ENCODE data around the gene PRKCB. TPM values are rescaled to one million over a fixed set of nuclear protein-coding genes. Genes with fewer than 3 reads are reported as not detected.

Gene PRKCB
- total RNA-seq, 2 experiments from 2014 or later: 77.8 to 81.0 TPM

DNA sequence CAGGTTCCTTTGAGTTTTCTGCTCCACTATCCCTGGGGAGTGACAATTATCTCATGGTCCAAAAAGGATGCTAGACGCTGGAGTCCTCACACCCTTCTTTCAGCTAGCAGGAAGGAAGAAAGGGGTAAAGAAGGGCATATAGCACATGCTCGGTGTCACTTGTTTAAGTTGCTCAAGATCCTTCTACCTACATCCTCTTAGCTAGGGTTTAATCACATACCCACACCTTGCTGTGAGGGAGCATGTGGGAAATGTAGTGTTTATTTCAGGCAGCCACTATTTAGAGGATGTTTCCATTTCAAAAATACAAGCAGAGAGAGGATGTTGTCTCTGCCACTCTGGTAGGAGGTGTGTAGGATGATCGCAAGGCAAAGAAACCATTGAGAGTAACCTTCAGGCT lies 4.5 kb downstream of the PRKCB start:
- ChIA-PET POLR2A (no interaction called here), CTCF (interaction anchor here (0.9 to 2.9 kb wide), 3 partner anchors 20 to 36 kb away, joined by 3 to 9 read pairs (median 3); no protein-coding TSS in a partner anchor)
- H3K4me1 Mint-ChIP-seq: peaks cover 67% of the 10 kb centered on the region
- H3K4me3 Mint-ChIP-seq: no peak overlapping the region
- H3K9me3 Mint-ChIP-seq: no peaks in the 10 kb centered on the region
- H3K36me3 Mint-ChIP-seq (ENCODE audit: low read depth): peaks cover 52% of the 10 kb centered on the region
- no peak for DNase-seq
- H3K27ac Mint-ChIP-seq: peak overlapping the region; percentile 37
- H3K27me3 Mint-ChIP-seq: no peaks in the 10 kb centered on the region

DNA sequence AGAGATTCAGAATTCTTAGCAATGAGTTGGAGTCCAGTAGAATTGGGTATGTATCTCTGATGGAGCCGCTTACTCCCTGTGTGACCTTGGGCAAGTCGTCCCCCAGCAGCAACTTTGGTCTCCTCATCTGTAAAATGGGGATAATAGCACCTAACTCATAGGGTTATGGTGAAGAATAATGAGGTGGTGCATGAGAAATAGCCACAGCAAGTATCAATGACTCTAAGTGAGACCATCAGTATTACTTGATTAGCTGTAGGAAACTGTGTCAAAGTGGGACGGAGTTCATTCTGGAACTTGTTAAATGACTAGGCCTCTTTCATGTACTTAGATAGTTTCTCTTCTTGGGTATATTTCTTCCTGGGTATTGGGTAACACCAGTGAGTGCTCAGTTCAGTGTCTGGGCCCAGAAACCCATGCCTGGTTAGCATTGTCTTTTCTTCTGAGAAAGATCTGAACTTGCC lies 6.4 kb downstream of the PRKCB start:
- Mint-ChIP-seq H3K27me3 (no peaks in the 10 kb centered on the region), H3K4me1 (peaks cover 74% of the 10 kb centered on the region), H3K36me3 (ENCODE audit: low read depth) (peaks cover 60% of the 10 kb centered on the region), H3K4me3 (no peak overlapping the region), H3K9me3 (no peaks in the 10 kb centered on the region), H3K27ac (peak overlapping the region; percentile 65)
- ChIA-PET POLR2A (no interaction called here), CTCF (interaction anchor here (2.9 kb wide), 1 partner anchor 20 kb away, joined by 9 read pairs; no protein-coding TSS in a partner anchor)
- no peak for DNase-seq

DNA sequence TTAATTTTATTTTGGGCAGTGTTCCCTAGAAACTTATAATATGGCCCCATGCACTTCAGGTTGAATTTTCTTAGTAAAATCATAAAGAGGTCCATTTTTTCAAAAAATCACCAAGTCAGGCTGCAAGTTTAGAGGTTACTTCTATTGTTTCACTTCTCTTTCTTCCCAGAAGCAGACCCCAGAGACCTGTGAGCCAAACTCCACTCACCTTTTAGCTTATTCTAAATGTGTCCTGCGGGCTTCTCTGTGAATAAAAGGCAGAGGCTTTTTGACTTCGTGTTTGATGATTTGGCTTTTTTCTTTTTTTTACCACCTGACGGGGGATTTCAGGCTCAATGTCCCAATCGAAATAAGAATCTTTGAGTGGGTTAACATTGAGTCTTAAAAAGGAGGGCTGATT lies 7.4 kb downstream of the PRKCB start:
- Mint-ChIP-seq H3K27ac (peak overlapping the region; percentile 16), H3K4me1 (peaks cover 74% of the 10 kb centered on the region), H3K36me3 (ENCODE audit: low read depth) (peaks cover 65% of the 10 kb centered on the region), H3K9me3 (no peaks in the 10 kb centered on the region), H3K27me3 (no peaks in the 10 kb centered on the region), H3K4me3 (no peak overlapping the region)
- POLR2A ChIA-PET: no interaction called here
- no peak for DNase-seq
- CTCF ChIA-PET: interaction anchor here (0.6 to 2.9 kb wide), 2 partner anchors 19 to 293 kb away, joined by 3 to 9 read pairs; no protein-coding TSS in a partner anchor

GRCh38 chr16:23847251-23847650 lies 11.5 kb downstream of the PRKCB start:
- no peak overlapping the region for H3K4me3 Mint-ChIP-seq
- H3K36me3 Mint-ChIP-seq (ENCODE audit: low read depth): peaks cover 65% of the 10 kb centered on the region
- ChIA-PET CTCF (interaction anchor here (0.9 to 1.1 kb wide), 4 partner anchors 10 to 26 kb away, joined by 4 to 6 read pairs (median 4); no protein-coding TSS in a partner anchor), POLR2A (no interaction called here)
- no peak overlapping the region for H3K27ac Mint-ChIP-seq
- H3K9me3 Mint-ChIP-seq: peaks cover 13% of the 10 kb centered on the region
- H3K27me3 Mint-ChIP-seq: no peaks in the 10 kb centered on the region
- no peak for DNase-seq
- peaks cover 73% of the 10 kb centered on the region for H3K4me1 Mint-ChIP-seq

GRCh38 chr16:23847948-23848347 lies 12.2 kb downstream of the PRKCB start:
- POLR2A ChIA-PET: no interaction called here
- H3K9me3 Mint-ChIP-seq: peaks cover 13% of the 10 kb centered on the region

GRCh38 chr16:23848958-23849357 lies 13.2 kb downstream of the PRKCB start:
- POLR2A ChIA-PET: interaction anchor here (0.7 kb wide), 1 partner anchor 10 kb away, joined by 3 read pairs; no protein-coding TSS in a partner anchor
- DNase-seq: no peak
- Mint-ChIP-seq H3K4me3 (no peak overlapping the region), H3K4me1 (peaks cover 75% of the 10 kb centered on the region), H3K9me3 (peaks cover 16% of the 10 kb centered on the region), H3K27me3 (no peaks in the 10 kb centered on the region), H3K27ac (no peak overlapping the region), H3K36me3 (ENCODE audit: low read depth) (peaks cover 70% of the 10 kb centered on the region)
- CTCF ChIA-PET: no interaction called here

More at GRCh38 chr16:23847948-23848347, 12.2 kb downstream of the PRKCB start:
- H3K36me3 Mint-ChIP-seq (ENCODE audit: low read depth): peaks cover 67% of the 10 kb centered on the region
- H3K4me1 Mint-ChIP-seq: peaks cover 73% of the 10 kb centered on the region
- H3K27me3 Mint-ChIP-seq: no peaks in the 10 kb centered on the region
- peak; percentile 49 for DNase-seq
- peak overlapping the region; percentile 37 for H3K27ac Mint-ChIP-seq
- CTCF ChIA-PET: no interaction called here
- H3K4me3 Mint-ChIP-seq: no peak overlapping the region

DNA sequence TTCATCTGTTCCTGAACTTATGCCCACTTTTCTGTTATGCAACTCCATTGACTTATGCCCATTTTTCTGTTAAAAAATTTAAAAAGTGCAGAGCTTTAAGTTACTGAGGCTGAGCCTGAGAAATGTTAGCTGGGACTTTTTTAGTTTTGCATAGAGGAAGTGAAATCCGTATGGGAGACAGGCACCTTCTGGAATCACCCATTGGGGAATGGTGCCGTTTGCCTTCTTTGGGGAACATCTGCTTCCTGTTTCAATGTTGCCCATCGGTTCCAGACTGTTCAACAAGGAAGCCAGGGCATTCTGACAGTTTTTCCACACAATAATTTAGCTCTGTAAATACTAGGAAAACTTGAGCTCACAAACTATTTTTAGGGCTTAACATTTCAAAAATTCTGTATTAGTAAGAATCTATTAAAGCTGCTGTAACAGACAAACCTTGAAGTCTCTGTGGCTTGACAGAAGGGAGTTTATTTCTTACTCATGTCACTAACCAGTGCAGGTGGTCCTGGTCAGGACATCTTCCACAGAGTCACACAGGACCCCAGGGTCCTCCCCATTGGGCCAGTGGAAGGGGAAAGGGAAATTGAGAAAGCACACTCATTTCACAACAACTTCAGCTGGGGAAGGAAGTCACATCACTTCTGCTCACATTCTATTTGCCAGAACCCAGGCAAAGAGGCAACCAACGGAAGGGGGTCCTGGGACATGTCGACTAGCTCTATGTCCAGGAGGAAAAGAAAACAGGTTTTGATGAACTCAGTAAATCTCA lies 17.2 kb downstream of the PRKCB start:
- Mint-ChIP-seq H3K36me3 (ENCODE audit: low read depth) (peaks cover 61% of the 10 kb centered on the region), H3K27me3 (no peaks in the 10 kb centered on the region), H3K4me3 (no peak overlapping the region), H3K27ac (no peak overlapping the region), H3K4me1 (peaks cover 75% of the 10 kb centered on the region), H3K9me3 (peaks cover 16% of the 10 kb centered on the region)
- POLR2A ChIA-PET: no interaction called here
- CTCF ChIA-PET: interaction anchor here (0.7 kb wide), 1 partner anchor 60 kb away, joined by 7 read pairs; no protein-coding TSS in a partner anchor
- DNase-seq: no peak

- ChIA-PET POLR2A (no interaction called here), CTCF (interaction anchor here (0.6 to 1.1 kb wide), 2 partner anchors 9 to 47 kb away, joined by 3 read pairs; no protein-coding TSS in a partner anchor)
- no peak for DNase-seq
- no peak overlapping the region for H3K4me3 Mint-ChIP-seq
- H3K4me1 Mint-ChIP-seq: peaks cover 78% of the 10 kb centered on the region
- no peaks in the 10 kb centered on the region for H3K27me3 Mint-ChIP-seq
- peaks cover 48% of the 10 kb centered on the region for H3K36me3 Mint-ChIP-seq (ENCODE audit: low read depth)
- no peak overlapping the region for H3K27ac Mint-ChIP-seq
- H3K9me3 Mint-ChIP-seq: peaks cover 12% of the 10 kb centered on the region
Observed at GRCh38 chr16:23855010-23855409, 19.2 kb downstream of the PRKCB start.

- no peak for DNase-seq
- ChIA-PET POLR2A (no interaction called here), CTCF (interaction anchor here (1.0 kb wide), 2 partner anchors 9 to 47 kb away, joined by 3 to 4 read pairs; no protein-coding TSS in a partner anchor)
- Mint-ChIP-seq H3K4me1 (peaks cover 76% of the 10 kb centered on the region), H3K27ac (no peak overlapping the region), H3K36me3 (ENCODE audit: low read depth) (peaks cover 41% of the 10 kb centered on the region), H3K4me3 (no peak overlapping the region), H3K27me3 (no peaks in the 10 kb centered on the region), H3K9me3 (peaks cover 6% of the 10 kb centered on the region)
Observed at GRCh38 chr16:23856251-23856709, 20.5 kb downstream of the PRKCB start.

DNA sequence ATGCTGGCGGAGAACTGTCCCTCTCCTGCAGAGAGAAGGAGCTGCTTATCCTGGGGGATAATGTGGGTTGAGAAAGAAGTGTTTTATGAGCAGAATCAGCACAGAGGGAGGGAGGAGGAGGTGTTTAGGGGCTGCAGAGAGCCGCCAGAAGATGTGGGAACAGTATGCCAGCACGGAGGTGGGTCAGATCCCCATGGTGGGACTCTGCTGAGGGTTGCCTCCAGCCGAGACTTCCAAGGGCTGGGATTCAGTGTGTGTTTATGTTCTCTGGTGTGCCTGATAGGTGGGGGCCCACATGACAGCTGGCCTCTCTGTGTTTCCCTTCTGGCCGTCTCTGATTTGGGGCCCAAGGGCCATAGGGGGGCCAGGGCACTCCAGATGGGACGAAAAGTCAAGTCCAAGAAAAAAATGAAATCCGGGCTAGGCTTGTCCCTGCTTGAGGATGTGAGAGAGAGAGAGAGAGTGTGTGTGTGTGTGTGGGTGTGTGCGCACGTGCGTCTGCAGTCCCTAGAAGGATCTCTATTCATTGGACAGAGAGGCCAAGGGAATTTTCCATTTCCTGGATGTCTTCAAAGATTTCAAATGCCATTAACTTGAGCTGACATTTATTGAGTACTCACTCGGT lies 21.6 kb downstream of the PRKCB start:
- ChIA-PET CTCF (interaction anchor here (0.6 to 1.0 kb wide), 3 partner anchors 10 to 1192 kb away, joined by 3 to 4 read pairs (median 3); no protein-coding TSS in a partner anchor), POLR2A (interaction anchor here (0.5 kb wide), 1 partner anchor 53 kb away, joined by 6 read pairs; no protein-coding TSS in a partner anchor)
- Mint-ChIP-seq H3K4me1 (peaks cover 79% of the 10 kb centered on the region), H3K9me3 (peaks cover 4% of the 10 kb centered on the region), H3K4me3 (no peak overlapping the region), H3K36me3 (ENCODE audit: low read depth) (peaks cover 34% of the 10 kb centered on the region), H3K27ac (peak overlapping the region; percentile 50), H3K27me3 (no peaks in the 10 kb centered on the region)
- no peak for DNase-seq

GRCh38 chr16:23857881-23858269 lies 22.1 kb downstream of the PRKCB start:
- DNase-seq: no peak
- no peak overlapping the region for H3K4me3 Mint-ChIP-seq
- POLR2A ChIA-PET: interaction anchor here (0.5 kb wide), 1 partner anchor 53 kb away, joined by 6 read pairs; no protein-coding TSS in a partner anchor
- no peak overlapping the region for H3K27ac Mint-ChIP-seq
- peaks cover 77% of the 10 kb centered on the region for H3K4me1 Mint-ChIP-seq
- H3K9me3 Mint-ChIP-seq: peaks cover 4% of the 10 kb centered on the region
- CTCF ChIA-PET: interaction anchor here (0.7 kb wide), 1 partner anchor 54 kb away, joined by 3 read pairs; no protein-coding TSS in a partner anchor
- no peaks in the 10 kb centered on the region for H3K27me3 Mint-ChIP-seq
- peaks cover 30% of the 10 kb centered on the region for H3K36me3 Mint-ChIP-seq (ENCODE audit: low read depth)

DNA sequence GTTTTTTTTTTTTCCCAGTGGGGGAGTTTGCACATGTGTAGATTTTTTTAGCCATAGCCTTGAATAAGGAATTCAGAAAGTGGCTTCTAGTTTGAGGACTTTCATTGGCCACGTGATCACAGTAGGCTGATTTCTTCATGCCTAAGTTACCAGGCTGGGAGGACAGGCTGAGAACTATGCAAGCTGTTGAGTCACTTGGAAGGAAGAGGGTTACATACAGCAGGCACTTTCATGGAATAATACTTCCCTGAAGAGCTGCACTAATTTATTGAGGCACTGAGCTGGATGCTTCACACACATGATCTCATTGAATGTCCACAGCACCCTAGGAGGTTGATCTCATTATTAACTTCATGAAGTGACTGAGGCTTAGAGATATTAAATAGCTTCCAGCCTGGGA lies 22.8 kb downstream of the PRKCB start:
- Mint-ChIP-seq H3K9me3 (peaks cover 2% of the 10 kb centered on the region), H3K36me3 (ENCODE audit: low read depth) (peaks cover 23% of the 10 kb centered on the region), H3K4me3 (no peak overlapping the region), H3K27ac (no peak overlapping the region), H3K27me3 (no peaks in the 10 kb centered on the region), H3K4me1 (peaks cover 75% of the 10 kb centered on the region)
- no peak for DNase-seq
- ChIA-PET CTCF (interaction anchor here (0.6 to 1.3 kb wide), 4 partner anchors 12 to 58 kb away, joined by 3 to 5 read pairs (median 3); no protein-coding TSS in a partner anchor), POLR2A (no interaction called here)

All from activated CD4-positive, alpha-beta T cell treated with anti-CD3 and anti-CD28 coated beads, Interleukin-2, amount 10 ng/mL, durations not matched to agents 7 days and 5 days (primary cell).